ENCODE data around the gene TDRD1.

- TF ChIP-seq POLR2A (IDR thresholded peaks at IDR 0.05) (no peak), CTCF (IDR thresholded peaks at IDR 0.05) (no peak), POLR2AphosphoS5 (IDR thresholded peaks at IDR 0.05) (no peak)
These were observed 27.3 kb upstream of the TDRD1 start for GRCh38 chr10:114151892-114152291.
